Astrocyte of the spinal cord (primary cell): ENCODE measurements around the gene DPAGT1.
"Not testable (repeated sequence)": the region's sequence is repeated elsewhere in the genome, so short reads cannot be mapped to it uniquely, and the experiment has no call there.

Experiments used
- DNase-seq: peaks from one replicate; pipeline ENCODE4 v3.0.0; 2011; ENCODE audit warnings: low read depth, low spot score
- H3K4me3 ChIP-seq: 2 replicates; pipeline ENCODE4 v1.5.1; 2011; ENCODE audit warnings: low read depth, mild to moderate bottlenecking, low read length, moderate library complexity
- in situ Hi-C: cut with HindIII; loops from 2 replicates; pipeline ENCODE4 v1.10.0; 2017; ENCODE audit warnings: low sequenced_read_pairs
- TF ChIP-seq, protein P1 (sequence below): IDR thresholded peaks from 2 replicates; pipeline ENCODE4 v1.5.1; 2012; ENCODE audit warnings: low read depth, mild to moderate bottlenecking, low read length, inconsistent platforms

DPAGT1 gene

GRCh38 chr11:119144825-119145486 is 43.3 kb upstream of the DPAGT1 start:
- TF ChIP-seq, protein P1, sequence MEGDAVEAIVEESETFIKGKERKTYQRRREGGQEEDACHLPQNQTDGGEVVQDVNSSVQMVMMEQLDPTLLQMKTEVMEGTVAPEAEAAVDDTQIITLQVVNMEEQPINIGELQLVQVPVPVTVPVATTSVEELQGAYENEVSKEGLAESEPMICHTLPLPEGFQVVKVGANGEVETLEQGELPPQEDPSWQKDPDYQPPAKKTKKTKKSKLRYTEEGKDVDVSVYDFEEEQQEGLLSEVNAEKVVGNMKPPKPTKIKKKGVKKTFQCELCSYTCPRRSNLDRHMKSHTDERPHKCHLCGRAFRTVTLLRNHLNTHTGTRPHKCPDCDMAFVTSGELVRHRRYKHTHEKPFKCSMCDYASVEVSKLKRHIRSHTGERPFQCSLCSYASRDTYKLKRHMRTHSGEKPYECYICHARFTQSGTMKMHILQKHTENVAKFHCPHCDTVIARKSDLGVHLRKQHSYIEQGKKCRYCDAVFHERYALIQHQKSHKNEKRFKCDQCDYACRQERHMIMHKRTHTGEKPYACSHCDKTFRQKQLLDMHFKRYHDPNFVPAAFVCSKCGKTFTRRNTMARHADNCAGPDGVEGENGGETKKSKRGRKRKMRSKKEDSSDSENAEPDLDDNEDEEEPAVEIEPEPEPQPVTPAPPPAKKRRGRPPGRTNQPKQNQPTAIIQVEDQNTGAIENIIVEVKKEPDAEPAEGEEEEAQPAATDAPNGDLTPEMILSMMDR = peak; percentile 69
- peak; percentile 66 for DNase-seq
- in situ Hi-C loops = no loop called here
- H3K4me3 ChIP-seq = no peak overlapping the region

GRCh38 chr11:119139276-119139675 is 37.6 kb upstream of the DPAGT1 start:
- H3K4me3 ChIP-seq, in situ Hi-C loops, DNase-seq: not testable (repeated sequence)

DNA sequence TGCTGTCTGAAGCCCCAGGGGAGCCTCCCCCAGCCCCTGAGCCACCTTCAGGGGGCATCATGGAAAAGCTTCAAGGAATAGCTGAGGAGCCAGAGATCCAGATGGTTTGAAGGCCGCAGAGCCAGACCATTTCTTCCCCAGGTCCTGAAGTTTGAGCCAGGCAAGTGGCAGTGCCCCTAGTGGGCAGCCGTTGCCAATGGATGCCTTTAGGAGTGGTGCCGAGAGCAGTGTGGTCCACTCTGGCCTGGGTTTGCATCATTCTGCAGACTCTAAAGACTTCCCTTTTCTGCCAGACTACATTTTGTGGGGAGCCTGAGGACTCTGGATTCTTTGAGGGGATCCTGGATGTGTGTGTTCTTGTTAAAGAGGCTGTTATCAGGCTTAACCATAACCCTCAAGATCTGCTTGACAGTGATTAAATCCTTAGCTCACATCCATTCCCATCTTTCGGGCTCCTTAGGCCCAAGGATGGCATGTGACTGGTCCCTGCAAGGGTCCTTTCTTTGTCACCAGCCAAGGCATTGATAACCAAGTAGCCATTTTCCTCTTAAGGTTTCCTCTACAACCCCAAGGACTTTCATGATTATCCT is 32.8 kb upstream of the DPAGT1 start:
- TF ChIP-seq, protein P1 = peak; percentile 72
- DNase-seq = no peak

DNA sequence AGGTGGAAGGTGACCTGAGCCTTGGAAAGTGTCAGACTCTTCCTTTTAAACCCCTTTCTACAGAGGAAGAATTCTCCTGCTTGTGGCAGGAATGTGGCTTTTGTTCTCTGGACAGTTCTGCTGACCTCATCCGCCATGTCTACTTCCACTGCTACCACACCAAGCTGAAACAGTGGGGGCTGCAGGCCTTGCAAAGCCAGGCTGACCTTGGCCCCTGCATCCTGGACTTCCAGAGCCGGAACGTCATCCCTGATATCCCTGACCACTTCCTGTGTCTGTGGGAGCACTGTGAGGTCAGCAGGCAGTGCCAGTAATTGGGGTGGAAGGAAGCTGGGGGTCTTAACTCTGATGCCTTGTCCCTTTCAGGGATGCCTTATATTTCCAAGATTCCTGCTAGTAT is 29.0 kb upstream of the DPAGT1 start:
- DNase-seq = no peak
- TF ChIP-seq, protein P1 = no peak
- in situ Hi-C loops = no loop called here
- no peak overlapping the region for H3K4me3 ChIP-seq

More for the DNA sequence above, 32.8 kb upstream of the DPAGT1 start:
- in situ Hi-C loops = no loop called here
- H3K4me3 ChIP-seq = no peak overlapping the region

- no peak overlapping the region for H3K4me3 ChIP-seq
- no peak for DNase-seq
- TF ChIP-seq, protein P1 = no peak
- in situ Hi-C loops = no loop called here
Measured at GRCh38 chr11:119126675-119127268, 25.1 kb upstream of the DPAGT1 start.

GRCh38 chr11:119125821-119126220 is 24.2 kb upstream of the DPAGT1 start:
- H3K4me3 ChIP-seq = no peak overlapping the region
- no peak for DNase-seq
- in situ Hi-C loops = no loop called here
- TF ChIP-seq, protein P1 = no peak

GRCh38 chr11:119121811-119122124 is 20.1 kb upstream of the DPAGT1 start:
- DNase-seq = no peak
- TF ChIP-seq, protein P1 = no peak
- in situ Hi-C loops = no loop called here
- H3K4me3 ChIP-seq = peak overlapping the region; percentile 94
